HG03045 (cell line): Measurements from ENCODE around the gene EFHC1.
"Not testable (repeated sequence)": the region's sequence is repeated elsewhere in the genome, so short reads cannot be mapped to it uniquely, and the experiment has no call there.

Experiments used
- ATAC-seq: cut with Tn5 transposase; IDR thresholded peaks from one replicate; pipeline ENCODE4 v1.9.1; 2021; ENCODE audit warnings: mild to moderate bottlenecking, moderate library complexity; ENCODE audit not compliant: unreplicated experiment

The EFHC1 gene, protein sequence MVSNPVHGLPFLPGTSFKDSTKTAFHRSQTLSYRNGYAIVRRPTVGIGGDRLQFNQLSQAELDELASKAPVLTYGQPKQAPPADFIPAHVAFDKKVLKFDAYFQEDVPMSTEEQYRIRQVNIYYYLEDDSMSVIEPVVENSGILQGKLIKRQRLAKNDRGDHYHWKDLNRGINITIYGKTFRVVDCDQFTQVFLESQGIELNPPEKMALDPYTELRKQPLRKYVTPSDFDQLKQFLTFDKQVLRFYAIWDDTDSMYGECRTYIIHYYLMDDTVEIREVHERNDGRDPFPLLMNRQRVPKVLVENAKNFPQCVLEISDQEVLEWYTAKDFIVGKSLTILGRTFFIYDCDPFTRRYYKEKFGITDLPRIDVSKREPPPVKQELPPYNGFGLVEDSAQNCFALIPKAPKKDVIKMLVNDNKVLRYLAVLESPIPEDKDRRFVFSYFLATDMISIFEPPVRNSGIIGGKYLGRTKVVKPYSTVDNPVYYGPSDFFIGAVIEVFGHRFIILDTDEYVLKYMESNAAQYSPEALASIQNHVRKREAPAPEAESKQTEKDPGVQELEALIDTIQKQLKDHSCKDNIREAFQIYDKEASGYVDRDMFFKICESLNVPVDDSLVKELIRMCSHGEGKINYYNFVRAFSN

DNA sequence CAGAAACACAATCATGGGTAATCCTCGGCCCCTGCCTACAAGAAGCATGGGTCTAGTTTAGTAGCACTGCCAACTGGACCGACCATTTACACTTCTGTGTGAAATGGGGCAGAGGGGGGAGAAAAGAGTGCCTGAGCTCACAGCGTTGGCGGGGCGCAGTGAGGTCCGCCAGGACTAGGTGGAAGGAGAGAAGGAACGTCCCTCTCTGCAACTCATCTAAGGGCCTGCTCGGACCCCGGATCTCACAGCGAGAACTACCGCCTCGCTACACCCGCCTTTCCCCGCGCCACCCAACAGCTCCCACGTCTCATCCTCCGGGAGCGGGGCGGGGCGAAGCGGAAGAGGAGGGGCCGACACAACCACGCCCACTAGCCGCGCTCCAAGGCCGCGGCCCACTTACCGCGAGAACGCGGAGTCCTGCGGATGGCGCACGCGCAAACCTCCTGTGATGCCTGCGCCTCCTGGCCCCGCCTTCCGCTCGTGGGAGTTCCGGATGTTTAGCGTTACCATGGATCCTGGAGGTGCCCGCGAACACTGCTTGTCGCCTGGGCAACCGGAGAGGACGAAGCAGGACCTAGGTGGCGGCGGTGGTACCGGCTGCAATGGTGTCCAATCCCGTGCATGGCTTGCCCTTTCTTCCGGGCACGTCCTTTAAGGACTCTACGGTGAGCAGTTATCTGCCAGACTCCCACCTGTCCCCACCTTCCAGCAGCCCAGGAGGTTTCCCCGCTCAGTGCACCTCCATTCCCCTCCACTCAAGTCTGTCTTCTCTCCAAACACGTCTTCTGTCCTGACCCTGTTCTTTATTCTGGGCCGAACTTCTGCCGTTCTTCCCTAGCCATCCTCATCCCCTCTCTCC lies at the start of gene EFHC1:
EFHC1 (plus strand) TSS at position 534 of the 859 bp plus-strand sequence; CDS start at position 603, 69 bp downstream.
- ATAC-seq: peak; percentile 93

DNA sequence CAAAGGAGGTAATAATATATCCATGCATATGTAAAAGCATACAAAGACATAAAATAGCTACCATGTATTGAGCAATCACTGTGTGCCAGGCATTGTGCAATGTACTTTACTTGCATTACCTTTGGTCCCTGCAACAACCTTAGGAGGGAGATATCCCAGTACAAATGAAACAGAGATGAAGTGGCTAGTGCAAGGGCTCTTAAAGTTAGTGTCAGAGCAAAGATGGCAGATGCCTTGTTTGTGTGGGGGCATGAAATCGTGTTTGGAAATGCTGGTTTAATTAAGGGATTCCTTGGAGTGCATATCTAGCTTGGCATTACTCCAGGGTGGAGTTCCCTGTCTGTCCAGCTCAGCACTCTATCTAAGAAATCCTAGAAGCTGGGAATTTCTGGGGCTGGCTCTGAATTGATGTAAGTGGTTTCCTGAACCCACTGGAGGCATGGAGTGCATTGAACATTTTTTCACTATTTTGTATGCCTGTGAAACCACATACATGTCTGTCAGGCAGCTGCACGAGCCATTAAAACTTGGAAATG lies 48.4 kb upstream of the EFHC1 start:
- no peak for ATAC-seq

DNA sequence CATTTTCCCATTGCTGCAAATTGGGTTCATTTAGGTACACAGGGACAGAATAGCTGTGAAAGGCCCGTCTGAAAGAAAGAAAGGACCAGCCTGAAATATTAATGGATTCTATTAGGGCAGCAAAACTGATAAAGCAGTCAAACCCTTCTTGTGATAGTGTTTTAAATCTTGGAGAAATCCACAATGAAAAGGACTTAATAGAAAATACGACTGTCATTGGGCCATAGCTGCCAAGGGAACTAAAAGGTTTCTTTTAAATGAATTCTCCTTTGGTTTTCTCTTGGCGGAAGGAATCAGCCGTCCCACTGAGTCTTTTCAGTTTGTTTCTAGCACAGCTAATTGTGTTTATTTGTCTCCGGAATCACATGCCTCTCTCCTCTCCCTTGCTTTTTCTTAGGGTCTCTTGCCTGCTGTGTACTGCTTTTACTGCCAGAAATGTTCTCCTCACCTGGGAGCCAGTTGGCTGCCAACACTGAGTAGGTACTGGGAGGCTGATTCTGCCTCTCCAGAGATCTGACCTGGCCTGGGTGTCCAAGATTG lies 46.9 kb upstream of the EFHC1 start:
- ATAC-seq: no peak

DNA sequence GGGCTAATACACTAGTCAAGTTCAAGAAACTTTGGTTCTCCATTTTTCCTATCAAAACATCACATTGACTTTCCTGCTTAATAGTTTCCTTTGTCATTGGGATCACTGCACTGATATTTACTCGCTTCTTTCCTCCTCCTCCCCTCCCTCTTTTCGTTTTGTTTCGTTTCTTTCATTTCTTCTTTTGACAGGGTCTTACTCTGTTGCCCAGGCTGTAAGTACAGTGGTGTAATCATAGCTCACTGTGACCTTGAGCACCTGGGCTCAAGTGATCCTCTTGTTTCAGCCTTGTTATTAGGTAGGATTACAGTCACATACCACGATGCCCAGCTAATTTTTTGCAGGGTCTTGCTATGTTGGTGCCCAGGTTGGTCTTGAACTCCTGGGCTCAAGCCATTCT lies 45.9 kb upstream of the EFHC1 start:
- no peak for ATAC-seq

DNA sequence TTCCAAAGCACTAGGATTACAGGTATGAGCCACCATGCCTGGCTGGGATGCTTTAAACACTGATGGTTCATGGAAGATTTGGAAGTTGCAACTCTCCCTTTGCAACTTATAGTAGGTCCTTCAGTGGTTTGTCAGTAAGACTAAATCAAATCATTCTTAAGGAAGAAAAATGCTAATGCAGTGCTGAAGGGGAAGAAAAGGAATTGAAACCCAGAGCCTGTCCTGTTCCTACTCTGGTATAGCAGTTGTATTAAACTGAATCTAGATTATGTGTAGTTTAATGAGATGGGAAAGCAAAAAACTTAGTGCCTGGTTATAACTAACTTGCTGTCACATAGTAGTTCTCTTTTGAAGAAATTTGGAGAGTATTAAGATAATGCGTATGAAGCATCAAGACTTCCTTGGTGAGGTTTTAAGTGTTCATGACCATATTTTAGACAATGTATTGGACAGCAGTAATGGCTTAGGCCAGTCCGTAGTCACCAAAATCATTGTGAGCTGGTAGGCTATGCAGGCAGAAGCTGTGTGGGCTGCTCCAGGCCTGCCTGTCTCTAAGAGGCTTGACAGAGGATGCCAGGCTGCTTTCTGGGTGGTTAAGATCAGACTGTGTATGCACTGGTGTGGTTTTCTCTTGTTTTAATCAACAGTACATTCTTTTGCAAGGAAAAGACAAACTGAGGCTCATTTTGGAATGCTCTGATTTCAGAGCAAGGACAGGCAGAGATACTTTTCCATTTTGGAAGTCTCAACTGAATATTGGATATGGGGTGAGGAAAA lies 44.2 kb upstream of the EFHC1 start:
- ATAC-seq: no peak

DNA sequence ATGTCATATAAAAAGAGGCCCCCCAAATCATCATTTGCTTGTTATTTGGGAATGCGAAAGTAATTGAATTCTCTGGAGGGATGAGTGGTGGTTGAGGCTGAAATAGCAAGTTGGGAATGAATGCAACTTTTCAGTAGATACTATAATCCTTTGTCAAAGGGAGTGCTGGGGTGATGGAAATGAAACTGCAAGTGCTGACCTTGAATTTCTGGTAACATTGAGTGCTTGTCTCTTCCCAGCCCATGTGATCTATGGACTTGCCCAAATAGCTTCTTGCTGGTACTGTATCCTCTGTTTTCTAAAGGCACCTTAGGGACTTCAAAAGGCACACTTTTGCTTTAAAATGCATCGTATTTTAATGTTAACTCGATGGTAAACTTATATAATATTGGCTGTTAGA lies 43.4 kb upstream of the EFHC1 start:
- no peak for ATAC-seq

DNA sequence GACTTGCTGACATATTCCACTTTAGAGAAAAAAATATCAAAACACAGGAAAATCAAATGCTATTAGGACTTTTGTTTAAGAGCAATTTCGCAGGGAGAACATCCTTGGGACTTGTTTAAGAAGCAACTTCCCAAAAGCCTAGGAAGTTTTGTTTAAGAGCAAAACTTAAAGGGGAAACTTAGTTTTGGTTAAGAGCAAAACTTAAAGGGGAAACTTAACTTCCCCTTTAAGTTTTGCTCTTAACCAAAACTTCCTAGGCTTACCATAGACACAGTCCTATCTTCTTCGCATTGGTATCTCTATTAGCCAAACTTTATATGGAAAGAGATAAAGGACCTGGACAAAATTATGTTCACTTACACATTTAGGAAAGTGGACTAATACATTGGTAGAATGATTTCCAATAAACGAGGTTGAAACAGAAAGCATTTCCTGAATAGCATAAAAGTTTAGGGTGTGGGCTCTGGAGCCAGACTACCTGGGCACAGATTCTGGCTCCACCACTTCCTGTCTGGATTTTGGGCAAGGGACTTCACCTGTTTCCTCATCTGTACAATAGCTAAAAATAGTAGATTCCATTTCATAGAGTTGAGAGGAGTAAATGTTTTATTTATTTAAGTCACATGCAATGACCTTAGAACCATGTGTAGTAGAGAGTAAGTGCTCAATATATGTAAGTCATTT lies 42.5 kb upstream of the EFHC1 start:
- ATAC-seq: no peak

DNA sequence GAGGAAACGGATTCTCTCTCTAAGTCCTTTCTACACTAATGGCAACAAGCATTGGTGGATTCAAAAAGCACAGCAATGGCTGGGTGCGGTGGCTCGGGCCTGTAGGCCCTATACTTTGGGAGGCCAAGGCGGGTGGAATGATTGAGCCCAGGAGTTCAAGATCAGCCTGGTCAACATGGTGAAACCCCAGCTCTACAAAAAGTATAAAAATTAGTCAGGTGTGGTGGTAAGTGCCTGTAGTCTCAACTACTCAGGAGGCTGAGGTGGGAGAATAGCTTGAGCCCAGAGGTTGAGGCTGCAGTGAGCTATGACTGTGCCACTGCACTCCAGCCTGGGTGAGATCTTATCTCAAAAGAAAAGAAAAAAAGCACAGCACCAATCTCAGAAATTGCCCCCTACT lies 38.9 kb upstream of the EFHC1 start:
- ATAC-seq: no peak

DNA sequence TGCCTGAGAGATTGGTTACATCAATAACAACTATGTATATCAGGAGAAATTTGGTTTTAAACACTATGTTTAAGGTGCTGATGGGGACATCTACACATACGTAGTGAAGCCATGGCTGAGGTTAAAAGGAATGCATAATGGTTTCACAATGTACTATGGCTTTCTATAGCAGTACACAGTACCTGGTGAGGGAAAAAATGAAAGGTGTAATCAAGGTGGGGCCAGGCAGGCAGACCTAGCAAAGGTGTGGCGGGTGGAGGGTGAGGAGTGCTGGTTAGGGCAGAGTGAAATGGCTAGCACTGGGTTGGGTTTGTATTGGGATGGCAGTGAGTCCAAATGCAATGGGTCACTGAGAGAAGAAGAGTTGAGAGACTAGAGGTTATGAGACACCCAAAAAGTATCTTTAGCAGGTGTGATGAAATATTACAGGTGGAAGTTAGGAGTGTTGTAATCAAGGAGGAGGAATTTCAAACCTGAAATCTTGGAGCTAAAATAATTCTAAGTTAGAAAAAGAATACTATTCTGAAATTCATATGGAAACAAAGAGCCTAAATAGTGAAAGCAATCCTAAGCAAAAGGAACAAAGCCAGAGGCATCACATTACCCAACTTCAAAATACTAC lies 35.9 kb upstream of the EFHC1 start:
- no peak for ATAC-seq

DNA sequence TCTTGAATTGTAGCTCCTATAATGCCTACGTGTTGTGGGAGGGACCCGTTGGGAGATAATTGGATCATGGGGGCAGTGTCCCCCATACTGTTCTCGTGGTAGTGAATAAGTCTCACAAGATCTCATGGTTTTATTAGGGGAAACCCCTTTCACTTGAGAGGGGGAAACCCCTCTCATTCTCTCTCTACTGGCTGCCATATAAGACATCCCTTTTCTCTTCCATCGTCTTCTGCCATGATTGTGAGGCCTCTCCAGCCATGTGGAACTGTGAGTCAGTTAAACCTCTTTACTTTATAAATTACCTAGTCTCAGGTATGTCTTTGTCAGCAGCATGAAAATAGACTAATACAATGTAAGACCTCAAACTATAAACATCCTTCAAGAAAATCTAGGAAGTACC lies 35.1 kb upstream of the EFHC1 start:
- no peak for ATAC-seq

DNA sequence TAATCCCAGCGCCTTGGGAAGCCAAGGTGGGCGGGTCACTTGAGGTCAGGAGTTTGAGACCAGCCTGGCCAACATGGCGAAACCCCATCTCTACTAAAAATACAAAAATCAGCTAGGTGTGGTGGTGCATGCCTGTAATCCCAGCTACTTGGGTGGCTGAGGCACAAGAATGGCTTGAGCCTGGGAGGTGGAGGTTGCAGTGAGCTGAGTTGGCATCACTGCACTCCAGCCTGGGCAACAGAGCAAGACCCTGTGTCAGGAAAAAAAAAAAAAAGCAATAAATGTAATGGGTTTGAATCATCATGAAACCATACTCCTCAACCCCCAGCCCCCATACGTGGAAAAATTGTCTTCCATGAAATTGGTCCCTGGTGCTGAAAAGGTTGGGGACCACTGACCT lies 32.0 kb upstream of the EFHC1 start:
- not testable (repeated sequence) for ATAC-seq

DNA sequence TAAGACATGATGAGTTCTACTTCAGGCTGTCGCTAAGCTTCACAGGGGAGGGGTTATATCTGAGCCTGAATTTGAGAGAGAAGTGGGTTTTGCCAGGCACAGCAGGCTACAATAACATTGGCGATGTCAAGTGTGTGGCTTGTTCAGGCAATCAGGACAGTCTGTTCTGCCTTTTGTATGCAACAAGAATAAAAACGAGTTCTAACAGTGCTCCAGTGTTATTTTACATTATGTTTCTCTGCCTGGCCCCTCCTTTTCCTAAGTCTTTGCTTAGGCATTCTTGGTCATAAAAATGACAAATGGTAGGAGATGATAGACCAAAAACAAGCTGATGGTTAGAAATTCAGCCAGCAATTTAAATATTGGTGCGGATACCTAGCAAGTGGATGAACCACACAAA lies 31.4 kb upstream of the EFHC1 start:
- no peak for ATAC-seq

DNA sequence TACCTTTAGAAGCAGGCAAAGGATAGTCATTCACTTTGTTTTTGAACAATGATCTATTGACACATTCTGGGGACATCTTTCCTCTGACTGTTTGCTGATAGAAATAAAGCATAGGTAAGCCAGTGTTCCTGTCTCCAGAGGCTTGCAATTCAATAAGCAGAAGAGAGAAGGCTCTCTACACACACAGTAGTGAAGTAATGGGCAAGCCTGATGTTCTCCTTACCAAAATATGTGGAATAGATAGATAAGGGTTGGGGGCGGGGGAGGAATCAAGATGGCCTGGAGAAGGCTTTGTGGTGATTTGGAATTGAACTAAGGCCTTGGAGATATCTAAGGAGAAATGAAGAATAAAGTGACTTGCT lies 30.9 kb upstream of the EFHC1 start:
- no peak for ATAC-seq

DNA sequence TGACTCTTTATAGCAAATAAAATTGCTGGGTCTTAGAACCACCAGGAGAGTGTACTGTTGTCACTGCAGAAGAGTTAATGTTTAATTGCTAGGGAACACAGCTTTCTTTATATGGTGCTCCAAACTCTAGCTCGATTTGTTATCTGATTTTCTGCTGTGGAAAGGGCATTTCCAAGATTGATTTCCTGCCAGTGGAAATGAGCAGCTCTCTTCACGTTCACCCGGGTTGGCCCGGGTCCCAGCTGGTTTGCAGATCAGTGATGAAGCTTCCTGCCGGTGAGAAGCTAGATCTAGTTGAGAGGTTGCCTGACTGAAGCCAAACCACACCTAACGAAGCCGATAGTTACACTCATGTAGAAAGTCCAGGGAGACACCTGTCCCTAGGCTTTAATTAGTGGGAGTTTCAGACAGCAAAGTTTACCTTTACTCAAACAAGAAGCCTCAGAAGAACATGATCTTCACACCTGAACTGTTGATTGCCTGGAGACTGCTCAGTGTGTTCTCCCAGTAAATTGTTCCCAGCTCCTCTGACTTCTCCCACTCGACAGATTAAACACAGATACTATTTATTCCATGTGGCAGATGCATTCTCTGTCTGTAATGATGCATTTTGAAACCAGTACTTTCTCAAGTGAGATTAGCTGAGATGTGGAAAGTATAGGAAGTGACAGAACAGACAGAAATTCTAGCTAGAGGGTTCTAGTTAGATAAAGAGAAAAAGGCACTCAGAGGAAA lies 30.3 kb upstream of the EFHC1 start:
- ATAC-seq: peak; percentile 56

DNA sequence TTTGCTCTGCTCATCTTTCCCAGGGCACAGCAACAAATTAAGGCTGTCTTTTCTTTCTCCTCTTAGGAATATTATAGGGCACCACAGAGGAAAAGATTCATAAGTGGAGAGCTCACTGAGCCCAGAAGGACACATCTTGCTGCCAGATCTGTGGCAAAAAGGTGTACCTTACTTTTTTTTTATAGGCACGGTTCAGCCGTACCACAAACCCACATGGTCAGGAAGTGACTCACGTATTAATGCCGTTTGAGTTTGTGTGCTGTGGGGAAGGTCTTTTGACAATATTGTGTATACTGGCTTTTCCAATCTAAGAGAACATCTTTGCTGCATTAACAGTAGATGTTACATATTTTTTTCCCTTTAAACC lies 29.8 kb upstream of the EFHC1 start:
- peak; percentile 35 for ATAC-seq

DNA sequence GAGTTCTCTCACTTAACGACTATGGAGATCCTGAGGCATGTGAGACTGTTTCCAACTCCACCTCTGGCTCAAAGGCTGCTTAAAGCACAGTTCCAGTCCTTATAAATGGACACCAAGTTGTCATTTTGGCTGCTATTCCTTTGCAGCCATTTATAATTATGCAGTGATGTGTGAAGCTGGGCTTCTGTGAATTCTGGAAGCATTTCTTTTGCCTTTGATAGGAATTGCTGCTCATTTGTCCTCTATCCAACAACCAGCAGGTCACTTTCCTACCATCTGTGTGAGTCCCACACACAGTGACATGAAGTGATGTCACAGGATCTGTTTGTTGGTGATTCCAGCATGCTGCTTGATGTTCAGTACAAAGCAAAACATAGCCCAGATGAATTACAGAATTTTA lies 28.5 kb upstream of the EFHC1 start:
- ATAC-seq: no peak

DNA sequence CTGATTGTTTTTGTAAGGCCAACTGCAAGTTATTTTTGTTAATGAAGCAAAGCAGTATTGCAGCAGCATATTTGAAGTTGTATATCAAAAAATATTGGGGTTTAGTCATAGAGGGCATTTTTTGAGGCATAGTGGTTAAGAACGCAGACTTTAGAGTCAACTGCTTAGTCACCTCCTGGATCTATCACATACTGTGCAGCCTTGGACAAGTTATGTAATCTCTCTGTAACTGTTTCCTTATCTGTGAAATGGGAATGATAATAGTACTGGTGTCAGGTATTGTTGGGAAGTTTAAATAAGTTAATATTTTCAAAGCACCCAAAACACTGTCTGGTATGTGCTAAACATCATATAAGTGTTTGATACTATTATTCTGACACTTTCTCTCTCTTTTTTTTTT lies 27.2 kb upstream of the EFHC1 start:
- no peak for ATAC-seq

DNA sequence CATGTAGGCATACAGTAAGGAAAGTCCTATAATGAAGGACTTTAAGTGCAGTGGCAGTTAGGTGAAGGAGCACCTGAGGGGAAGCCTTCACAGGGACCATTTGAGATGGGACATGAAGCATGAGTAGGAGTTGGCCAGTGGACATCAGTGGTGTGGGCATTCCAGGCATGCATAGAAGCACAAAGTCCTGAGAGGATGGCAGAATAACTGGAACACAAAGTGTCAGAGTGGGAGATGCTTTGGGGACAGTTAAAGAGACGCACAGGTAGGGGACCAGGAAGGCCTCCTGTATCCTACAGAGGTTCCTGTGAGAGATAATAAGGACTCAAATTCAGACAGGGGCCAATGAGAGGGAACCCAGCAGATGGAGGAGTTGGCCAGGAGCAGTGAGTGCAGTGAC lies 26.4 kb upstream of the EFHC1 start:
- ATAC-seq: no peak

DNA sequence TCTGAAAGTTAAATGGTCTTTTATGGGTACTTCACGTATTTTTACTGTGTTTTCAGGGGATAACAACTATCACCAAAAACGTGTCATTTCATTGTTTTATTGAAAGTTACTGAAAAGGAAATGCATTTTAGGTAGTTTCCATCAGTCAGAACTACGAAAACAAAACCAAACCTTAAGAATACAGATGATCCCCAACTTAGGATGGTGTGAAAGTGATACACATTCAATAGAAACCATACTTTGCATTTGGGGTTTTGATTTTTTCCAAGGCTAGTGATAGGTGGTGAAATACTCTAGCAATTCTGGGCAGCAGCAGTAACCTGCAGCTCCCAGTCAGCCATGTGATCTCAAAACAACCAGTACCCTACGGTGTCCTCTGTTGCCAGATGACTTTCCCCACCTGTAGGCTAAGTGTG lies 25.9 kb upstream of the EFHC1 start:
- ATAC-seq: peak; percentile 61
